ENCODE measurements around the gene GTF3C2. TPM values are rescaled to one million over a fixed set of nuclear protein-coding genes. Genes with fewer than 3 reads are reported as not detected.

GTF3C2 gene
- total RNA-seq, 1 donor from 2014 or later = 61.3 TPM

- FAIRE-seq (no peak), DNase-seq (ENCODE audit: low read depth) (no peak)
- H3K27me3 Mint-ChIP-seq (ENCODE audit: low read depth, unreplicated experiment) = no peaks in the 10 kb centered on the region
- peaks cover 44% of the 10 kb centered on the region for H3K36me3 ChIP-seq (ENCODE audit: insufficient read depth, low read length)
- TF ChIP-seq CTCF (IDR thresholded peaks at IDR 0.05; ENCODE audit: insufficient read depth, low read depth, low read length) = no peak
- H3K27ac Mint-ChIP-seq (ENCODE audit: unreplicated experiment) = peak overlapping the region; percentile 92
- peaks cover 7% of the 10 kb centered on the region for H3K4me1 Mint-ChIP-seq (ENCODE audit: low read depth, unreplicated experiment)
- H3K27ac ChIP-seq (ENCODE audit: low read depth, low read length) = no peak overlapping the region
- peak overlapping the region; percentile 91 for H3K4me3 Mint-ChIP-seq (ENCODE audit: unreplicated experiment)
- no peaks in the 10 kb centered on the region for H3K9me3 ChIP-seq (ENCODE audit: insufficient read depth, low read depth, low read length)
- peak overlapping the region; percentile 97 for H3K9ac ChIP-seq (ENCODE audit: low read length)
- H2AFZ ChIP-seq (ENCODE audit: low read depth, low read length) = no peak overlapping the region
- no peaks in the 10 kb centered on the region for H3K9me3 Mint-ChIP-seq (ENCODE audit: unreplicated experiment)
- H3K4me2 ChIP-seq (ENCODE audit: low read length) = peak overlapping the region; percentile 99
- H3K27me3 ChIP-seq (ENCODE audit: insufficient read depth, low read length) = no peaks in the 10 kb centered on the region
- peaks cover 61% of the 10 kb centered on the region for H3K79me2 ChIP-seq (ENCODE audit: insufficient read depth, low read length)
- H4K20me1 ChIP-seq (ENCODE audit: insufficient read depth, low read length) = peaks cover 29% of the 10 kb centered on the region
- H3K4me1 ChIP-seq (ENCODE audit: insufficient read depth, low read length) = peaks cover 12% of the 10 kb centered on the region
- H3K4me3 ChIP-seq (ENCODE audit: insufficient read depth, low read depth, low read length) = no peak overlapping the region
- H3K36me3 Mint-ChIP-seq (ENCODE audit: low read depth, unreplicated experiment) = peaks cover 15% of the 10 kb centered on the region
Observed at GRCh38 chr2:27378809-27379290, 22.3 kb upstream of the GTF3C2 start.

- H3K4me3 ChIP-seq (ENCODE audit: insufficient read depth, low read depth, low read length) = no peak overlapping the region
- H3K4me2 ChIP-seq (ENCODE audit: low read length) = peak overlapping the region; percentile 99
- H3K27me3 ChIP-seq (ENCODE audit: insufficient read depth, low read length) = no peaks in the 10 kb centered on the region
- TF ChIP-seq CTCF (IDR thresholded peaks at IDR 0.05; ENCODE audit: insufficient read depth, low read depth, low read length) = no peak
- no peak for TF ChIP-seq EZH2 (IDR thresholded peaks at IDR 0.05; ENCODE audit: insufficient read depth, low read length)
- H3K4me1 ChIP-seq (ENCODE audit: insufficient read depth, low read length) = peaks cover 12% of the 10 kb centered on the region
- H4K20me1 ChIP-seq (ENCODE audit: insufficient read depth, low read length) = peaks cover 33% of the 10 kb centered on the region
- Mint-ChIP-seq H3K4me1 (ENCODE audit: low read depth, unreplicated experiment) (peaks cover 7% of the 10 kb centered on the region), H3K27me3 (ENCODE audit: low read depth, unreplicated experiment) (no peaks in the 10 kb centered on the region), H3K36me3 (ENCODE audit: low read depth, unreplicated experiment) (peaks cover 16% of the 10 kb centered on the region), H3K27ac (ENCODE audit: unreplicated experiment) (no peak overlapping the region), H3K9me3 (ENCODE audit: unreplicated experiment) (no peaks in the 10 kb centered on the region), H3K4me3 (ENCODE audit: unreplicated experiment) (peak overlapping the region; percentile 46)
- no peak for DNase-seq (ENCODE audit: low read depth)
- H3K9me3 ChIP-seq (ENCODE audit: insufficient read depth, low read depth, low read length) = no peaks in the 10 kb centered on the region
- H2AFZ ChIP-seq (ENCODE audit: low read depth, low read length) = no peak overlapping the region
- H3K27ac ChIP-seq (ENCODE audit: low read depth, low read length) = no peak overlapping the region
- peaks cover 66% of the 10 kb centered on the region for H3K79me2 ChIP-seq (ENCODE audit: insufficient read depth, low read length)
- FAIRE-seq = no peak
- H3K9ac ChIP-seq (ENCODE audit: low read length) = no peak overlapping the region
- peaks cover 43% of the 10 kb centered on the region for H3K36me3 ChIP-seq (ENCODE audit: insufficient read depth, low read length)
Observed at GRCh38 chr2:27378096-27378808, 21.7 kb upstream of the GTF3C2 start.

- Histone ChIP-seq H3K4me2 (ENCODE audit: low read length) (no peak overlapping the region), H3K79me2 (ENCODE audit: insufficient read depth, low read length) (peaks cover 72% of the 10 kb centered on the region), H3K27ac (ENCODE audit: low read depth, low read length) (no peak overlapping the region), H4K20me1 (ENCODE audit: insufficient read depth, low read length) (peaks cover 36% of the 10 kb centered on the region), H2AFZ (ENCODE audit: low read depth, low read length) (no peak overlapping the region), H3K9ac (ENCODE audit: low read length) (no peak overlapping the region), H3K36me3 (ENCODE audit: insufficient read depth, low read length) (peaks cover 42% of the 10 kb centered on the region), H3K4me3 (ENCODE audit: insufficient read depth, low read depth, low read length) (no peak overlapping the region), H3K4me1 (ENCODE audit: insufficient read depth, low read length) (peaks cover 12% of the 10 kb centered on the region), H3K9me3 (ENCODE audit: insufficient read depth, low read depth, low read length) (no peaks in the 10 kb centered on the region), H3K27me3 (ENCODE audit: insufficient read depth, low read length) (no peaks in the 10 kb centered on the region)
- no peak for FAIRE-seq
- H3K36me3 Mint-ChIP-seq (ENCODE audit: low read depth, unreplicated experiment) = peaks cover 14% of the 10 kb centered on the region
- H3K27ac Mint-ChIP-seq (ENCODE audit: unreplicated experiment) = peak overlapping the region; percentile 50
- H3K4me1 Mint-ChIP-seq (ENCODE audit: low read depth, unreplicated experiment) = peaks cover 10% of the 10 kb centered on the region
- no peaks in the 10 kb centered on the region for H3K9me3 Mint-ChIP-seq (ENCODE audit: unreplicated experiment)
- H3K4me3 Mint-ChIP-seq (ENCODE audit: unreplicated experiment) = no peak overlapping the region
- TF ChIP-seq CTCF (IDR thresholded peaks at IDR 0.05; ENCODE audit: insufficient read depth, low read depth, low read length) (no peak), EZH2 (IDR thresholded peaks at IDR 0.05; ENCODE audit: insufficient read depth, low read length) (no peak)
- no peaks in the 10 kb centered on the region for H3K27me3 Mint-ChIP-seq (ENCODE audit: low read depth, unreplicated experiment)
- DNase-seq (ENCODE audit: low read depth) = no peak
Observed at GRCh38 chr2:27377618-27378095, 21.1 kb upstream of the GTF3C2 start.
